ENCODE data around the gene TSC22D4.

The TSC22D4 gene

GRCh38 chr7:100492738-100493475, 13.9 kb upstream of the TSC22D4 start:
- no peak for DNase-seq

DNA sequence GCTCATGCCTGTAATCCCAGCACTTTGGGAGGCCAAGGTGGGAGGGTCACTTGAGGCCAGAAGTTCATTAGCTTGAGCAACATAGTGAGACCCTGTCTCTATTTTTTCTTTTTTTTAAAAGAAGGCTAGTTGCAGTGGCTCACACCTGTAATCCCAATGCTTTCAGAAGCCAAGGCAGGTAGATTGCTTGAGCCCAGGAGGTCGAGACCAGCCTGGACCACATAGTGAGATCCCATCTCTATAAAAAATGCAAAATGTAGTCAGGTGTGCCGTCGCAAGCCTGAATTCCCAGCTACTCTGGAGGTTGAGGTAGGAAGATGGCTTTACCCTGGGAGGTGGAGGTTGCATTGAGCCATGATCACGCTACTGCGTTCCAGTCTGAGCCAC, 12.2 kb upstream of the TSC22D4 start:
- no peak for DNase-seq

DNA sequence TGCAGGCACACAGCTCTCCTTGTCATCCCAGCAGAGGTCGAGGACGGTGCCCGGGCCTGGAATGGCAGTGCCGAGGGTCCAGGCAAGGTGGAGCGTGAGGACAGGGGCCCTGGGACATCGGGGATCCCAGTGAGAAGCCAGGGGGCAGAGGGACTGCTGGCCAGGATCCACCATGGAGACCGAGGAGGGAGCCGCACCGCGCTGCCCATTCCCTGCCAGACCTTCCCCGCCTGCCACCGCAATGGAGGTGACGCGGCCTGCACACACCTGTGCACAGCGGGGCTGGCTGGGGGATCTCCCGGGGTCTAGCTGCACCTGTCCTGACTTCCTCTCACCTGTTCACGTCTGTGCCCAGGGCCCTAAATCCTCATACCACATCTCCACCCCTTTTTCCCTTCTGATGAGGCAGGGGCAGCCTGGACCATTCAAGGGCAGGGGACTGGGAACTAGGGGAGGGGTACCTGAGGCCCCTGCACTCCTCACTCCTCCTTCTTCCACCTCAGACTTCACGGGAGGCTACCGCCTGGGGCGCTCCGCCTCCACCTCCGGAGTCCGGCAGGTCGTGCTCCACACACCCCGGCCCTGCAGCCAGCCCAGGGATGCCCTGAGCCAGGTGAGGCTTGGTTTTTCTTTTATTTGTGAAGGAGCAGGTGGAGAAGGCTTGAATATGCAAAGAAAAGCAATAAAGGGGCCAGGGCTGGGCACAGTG, 11.6 kb upstream of the TSC22D4 start:
- DNase-seq: no peak

DNA sequence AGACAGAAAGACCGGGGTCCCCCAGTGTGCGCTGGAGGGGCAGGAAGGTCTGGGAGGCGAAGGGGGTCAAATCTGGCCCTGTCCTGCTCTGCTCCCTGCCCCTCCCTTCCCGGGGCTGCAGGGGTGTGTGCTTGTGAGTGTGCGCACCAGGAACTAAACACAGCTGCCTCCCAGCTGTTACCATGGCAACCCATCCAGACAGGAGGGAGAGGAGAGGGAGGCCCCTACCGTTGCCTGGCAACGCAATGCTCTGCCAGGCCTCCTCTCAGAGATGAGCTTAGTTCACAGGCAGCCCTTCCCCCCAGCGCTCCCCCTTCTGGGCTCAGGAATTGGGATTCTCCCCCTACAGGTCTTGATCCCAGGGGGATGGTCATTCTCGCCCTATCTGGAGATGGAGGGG, 10.8 kb upstream of the TSC22D4 start:
- DNase-seq: peak; percentile 32 to 78

GRCh38 chr7:100489121-100489520, 10.1 kb upstream of the TSC22D4 start:
- no peak for DNase-seq

DNA sequence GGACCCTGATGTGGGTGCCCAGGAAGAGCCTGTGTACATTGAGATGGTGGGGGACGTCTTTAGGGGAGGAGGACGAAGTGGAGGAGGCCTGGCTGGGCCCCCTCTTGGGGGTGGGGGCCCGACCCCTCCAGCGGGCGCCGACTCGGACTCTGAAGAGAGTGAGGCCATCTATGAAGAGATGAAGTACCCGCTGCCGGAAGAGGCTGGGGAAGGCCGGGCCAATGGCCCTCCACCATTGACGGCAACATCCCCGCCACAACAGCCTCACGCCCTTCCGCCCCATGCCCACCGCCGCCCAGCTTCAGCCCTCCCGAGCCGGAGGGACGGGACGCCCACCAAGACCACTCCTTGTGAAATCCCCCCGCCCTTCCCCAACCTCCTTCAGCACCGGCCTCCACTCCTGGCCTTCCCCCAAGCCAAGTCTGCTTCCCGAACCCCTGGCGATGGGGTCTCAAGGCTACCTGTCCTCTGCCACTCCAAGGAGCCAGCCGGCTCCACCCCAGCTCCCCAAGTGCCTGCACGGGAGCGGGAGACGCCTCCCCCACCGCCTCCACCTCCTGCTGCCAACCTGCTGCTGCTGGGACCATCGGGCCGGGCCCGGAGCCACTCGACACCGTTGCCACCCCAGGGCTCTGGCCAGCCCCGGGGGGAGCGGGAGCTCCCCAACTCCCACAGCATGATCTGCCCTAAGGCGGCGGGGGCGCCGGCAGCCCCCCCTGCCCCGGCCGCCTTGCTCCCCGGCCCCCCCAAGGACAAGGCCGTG, 9.5 kb upstream of the TSC22D4 start:
- DNase-seq: no peak

DNA sequence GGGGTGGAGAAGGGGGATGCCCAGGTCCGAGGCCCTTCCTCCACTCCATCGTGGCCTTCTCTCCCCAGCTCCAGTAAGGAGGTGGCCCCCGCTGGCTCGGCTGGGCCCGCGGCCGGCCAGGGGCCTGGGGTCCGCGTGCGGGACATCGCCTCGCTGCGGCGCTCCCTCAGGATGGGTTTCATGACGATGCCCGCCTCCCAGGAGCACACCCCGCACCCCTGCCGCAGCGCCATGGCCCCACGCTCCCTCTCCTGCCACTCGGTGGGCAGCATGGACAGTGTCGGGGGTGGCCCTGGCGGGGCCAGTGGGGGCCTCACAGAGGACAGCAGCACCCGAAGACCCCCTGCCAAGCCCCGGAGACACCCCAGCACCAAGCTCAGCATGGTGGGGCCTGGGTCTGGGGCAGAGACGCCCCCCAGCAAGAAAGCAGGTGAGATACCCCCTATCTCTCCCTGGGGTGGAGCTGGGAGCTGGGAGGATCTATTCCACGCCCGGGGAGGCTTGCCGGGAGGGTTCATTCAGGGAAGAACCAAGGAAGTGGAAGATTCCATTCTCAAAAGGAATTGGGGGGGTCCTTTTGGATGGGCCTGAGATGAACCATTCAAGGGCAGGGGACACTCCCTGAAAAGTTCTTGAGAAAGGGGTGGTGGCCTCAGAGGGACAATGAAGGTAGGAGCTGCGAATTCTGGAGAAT, 7.9 kb upstream of the TSC22D4 start:
- DNase-seq: no peak

DNA sequence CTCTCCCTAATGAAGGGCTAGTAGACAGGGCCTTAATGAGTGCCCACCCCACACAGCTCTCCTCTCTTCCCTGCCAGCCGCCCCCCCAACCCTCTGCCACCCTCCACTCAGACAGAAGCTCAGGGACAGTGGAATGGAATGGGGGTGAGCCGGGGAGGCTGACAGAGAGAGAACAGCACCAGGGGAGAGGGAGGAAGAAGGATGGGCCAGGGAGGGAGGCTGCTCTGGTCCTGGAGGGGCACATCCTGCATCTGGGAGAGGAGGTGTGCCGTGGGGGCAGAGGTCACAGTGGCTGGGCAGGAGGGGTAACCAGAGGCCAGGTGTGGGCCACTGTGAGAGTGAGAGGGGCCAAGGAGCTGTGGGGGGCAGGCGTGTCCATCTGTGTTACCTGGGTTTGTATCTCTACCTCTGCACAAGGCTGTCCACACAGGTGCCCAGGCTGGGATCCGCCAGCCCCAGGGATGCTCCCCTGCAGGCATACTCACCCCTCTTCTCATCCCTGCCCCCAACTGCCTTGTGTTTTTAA, 7.2 kb upstream of the TSC22D4 start:
- no peak for DNase-seq

GRCh38 chr7:100485471-100485876, 6.5 kb upstream of the TSC22D4 start:
- DNase-seq: no peak

DNA sequence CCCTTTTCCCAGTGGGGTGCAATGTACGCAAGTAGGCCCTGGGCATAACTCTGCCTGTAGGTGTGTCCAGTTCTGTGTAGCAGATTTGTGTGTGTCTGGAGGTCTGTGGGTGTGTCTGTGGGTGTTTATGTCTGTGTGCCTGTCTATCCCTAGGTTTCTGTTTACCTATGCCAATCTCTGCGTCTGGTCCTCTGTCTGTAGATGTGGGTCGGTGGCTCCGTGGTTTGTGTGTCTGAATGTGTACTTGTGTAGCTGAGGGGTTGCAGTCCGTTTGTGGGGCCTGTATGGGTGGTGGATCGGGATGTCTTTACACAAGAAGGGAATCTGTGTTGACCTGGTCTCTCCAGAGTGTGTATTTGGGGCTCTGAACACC, 5.6 kb upstream of the TSC22D4 start:
- DNase-seq: no peak

- DNase-seq: peak; percentile 5 to 41
Observed at GRCh38 chr7:100483722-100484672, 5.0 kb upstream of the TSC22D4 start, which contains the start of gene NYAP1. NYAP1 (plus strand) TSS chr7:100483927; CDS start chr7:100485312, 1,385 bp downstream.

DNA sequence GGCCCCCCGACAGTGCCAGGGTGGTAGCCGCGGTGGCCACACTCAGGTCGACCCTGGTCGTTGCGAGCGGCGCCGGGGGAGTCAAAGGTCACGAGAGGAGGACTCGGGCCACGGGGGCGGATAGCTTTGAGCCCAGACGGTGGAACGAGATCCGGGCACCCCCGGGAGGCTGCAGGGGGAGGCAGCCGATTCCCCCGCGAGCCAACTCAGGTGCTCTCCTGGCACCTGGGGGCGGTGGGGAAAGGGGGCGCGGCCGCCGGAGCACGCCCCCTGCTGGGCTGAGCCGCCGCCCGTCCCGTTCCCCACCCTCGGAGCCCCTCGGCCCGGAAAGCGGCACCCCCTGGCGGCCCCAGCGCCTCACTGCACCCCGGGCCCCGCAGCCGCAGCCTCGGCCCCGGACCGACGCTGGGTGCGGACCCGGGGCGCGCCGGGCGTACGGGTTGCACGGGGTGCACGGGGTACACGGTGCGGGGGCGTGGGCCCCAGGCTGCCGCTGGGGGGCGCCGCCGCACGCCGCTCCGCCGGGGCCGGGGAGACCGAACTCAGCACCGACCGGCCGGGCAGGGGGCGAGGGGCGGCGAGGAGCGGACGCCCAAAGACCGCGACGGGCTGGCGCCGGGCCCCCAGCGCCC, 4.2 kb upstream of the TSC22D4 start:
- DNase-seq: no peak

DNA sequence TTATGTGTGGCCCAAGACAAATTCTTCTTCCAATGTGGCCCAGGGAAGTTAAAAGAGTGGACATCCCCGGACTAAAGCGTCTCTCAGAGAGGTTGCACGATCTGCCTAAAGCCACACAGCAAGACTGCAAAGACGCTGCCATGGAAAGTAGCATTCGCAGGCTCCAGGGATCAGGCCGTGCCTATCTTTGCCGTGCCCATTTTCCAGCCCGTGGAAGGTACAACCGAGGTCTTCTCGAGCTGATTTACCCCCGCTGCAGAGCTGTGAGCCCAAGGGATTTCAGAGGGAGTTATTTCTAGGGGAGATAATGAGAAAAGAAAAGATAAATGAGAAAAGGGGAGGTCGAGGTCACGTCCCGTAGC, 3.7 kb upstream of the TSC22D4 start:
- no peak for DNase-seq

- DNase-seq: no peak
Observed at GRCh38 chr7:100481466-100481865, 2.5 kb upstream of the TSC22D4 start.

- no peak for DNase-seq
Observed at GRCh38 chr7:100477871-100478267, 1.1 kb downstream of the TSC22D4 start.

- DNase-seq: no peak
Observed at GRCh38 chr7:100476903-100477870, 1.8 kb downstream of the TSC22D4 start.

GRCh38 chr7:100476101-100476780, 2.8 kb downstream of the TSC22D4 start:
- DNase-seq: no peak

DNA sequence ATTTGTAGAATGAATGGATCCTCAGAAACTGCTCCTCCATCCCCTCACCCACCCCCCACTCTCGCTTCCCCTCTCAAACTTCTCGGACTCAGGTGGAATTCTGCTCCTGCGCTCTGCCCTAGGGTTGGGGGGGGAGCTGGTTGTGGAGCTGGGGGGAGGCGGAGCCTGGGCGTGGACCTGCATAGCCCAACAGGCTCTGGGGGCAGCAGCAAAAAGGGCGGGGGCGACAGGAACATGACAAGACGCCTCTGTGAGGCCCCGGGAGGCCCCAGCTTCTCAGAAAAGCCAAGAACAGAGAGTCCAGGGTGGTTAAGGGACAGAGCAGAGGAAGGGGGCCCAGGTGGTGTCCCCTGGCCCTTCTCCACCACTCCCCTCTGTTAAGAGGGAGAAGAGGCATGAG, 3.5 kb downstream of the TSC22D4 start:
- no peak for DNase-seq

DNA sequence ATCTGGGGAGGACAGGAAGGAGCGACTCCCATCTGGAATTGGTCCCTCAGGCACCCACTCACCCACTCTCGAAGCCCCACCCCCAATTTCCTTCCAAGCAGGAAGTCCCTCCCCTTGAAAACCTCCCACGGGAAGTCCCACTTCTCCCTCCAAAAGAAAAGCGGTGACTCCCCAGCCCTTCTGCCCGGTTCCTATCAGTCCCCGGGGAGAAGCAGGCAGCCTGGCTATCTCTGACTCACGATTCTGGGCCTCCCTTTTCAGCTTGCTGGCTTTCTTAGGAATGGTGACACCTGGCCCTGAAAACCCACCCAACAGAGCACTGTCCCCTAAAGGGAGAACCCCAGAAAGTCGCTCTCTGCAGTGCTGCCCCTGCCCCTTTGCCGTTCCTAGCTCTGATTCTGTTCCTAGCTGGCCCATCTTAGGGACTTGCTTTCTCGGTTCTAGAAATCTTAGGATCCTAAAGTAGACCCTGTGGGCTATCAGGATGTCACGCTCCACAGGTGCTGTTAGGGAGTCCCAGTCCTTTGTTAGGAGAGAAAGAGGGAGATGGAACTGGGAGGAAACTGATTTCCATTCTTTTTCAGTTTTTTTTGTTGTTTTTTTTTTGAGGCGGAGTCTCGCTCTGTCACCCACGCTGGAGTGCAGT, 6.0 kb downstream of the TSC22D4 start:
- no peak for DNase-seq
